Measurements from ENCODE around the gene TDRD10.
A peak's percentile ranks its signal among the peaks of the same experiment; 100 is the strongest.
"Not testable (repeated sequence)": the region's sequence is repeated elsewhere in the genome, so short reads cannot be mapped to it uniquely, and the experiment has no call there.

Gene TDRD10

DNA sequence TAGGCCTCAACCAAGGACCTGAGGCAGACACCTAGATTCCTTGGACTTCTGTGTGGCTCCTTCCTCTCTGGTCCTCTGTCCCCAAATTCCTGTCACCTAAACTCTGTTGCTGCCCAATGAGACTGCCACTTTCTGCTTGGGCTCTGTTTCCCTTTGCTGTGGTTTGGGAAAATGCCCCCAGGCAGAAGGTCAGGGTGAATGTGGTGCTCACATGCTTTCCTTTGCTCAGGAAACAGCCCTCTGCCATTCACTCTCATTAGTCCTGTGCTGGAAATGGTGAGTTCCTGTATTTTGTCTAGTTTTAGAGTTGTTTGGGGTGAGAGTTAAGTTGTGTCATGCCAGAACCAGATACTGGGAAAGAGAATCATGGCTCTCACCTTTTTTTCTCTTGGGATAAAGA lies 22.9 kb downstream of the TDRD10 start:
- TF ChIP-seq, protein P1, sequence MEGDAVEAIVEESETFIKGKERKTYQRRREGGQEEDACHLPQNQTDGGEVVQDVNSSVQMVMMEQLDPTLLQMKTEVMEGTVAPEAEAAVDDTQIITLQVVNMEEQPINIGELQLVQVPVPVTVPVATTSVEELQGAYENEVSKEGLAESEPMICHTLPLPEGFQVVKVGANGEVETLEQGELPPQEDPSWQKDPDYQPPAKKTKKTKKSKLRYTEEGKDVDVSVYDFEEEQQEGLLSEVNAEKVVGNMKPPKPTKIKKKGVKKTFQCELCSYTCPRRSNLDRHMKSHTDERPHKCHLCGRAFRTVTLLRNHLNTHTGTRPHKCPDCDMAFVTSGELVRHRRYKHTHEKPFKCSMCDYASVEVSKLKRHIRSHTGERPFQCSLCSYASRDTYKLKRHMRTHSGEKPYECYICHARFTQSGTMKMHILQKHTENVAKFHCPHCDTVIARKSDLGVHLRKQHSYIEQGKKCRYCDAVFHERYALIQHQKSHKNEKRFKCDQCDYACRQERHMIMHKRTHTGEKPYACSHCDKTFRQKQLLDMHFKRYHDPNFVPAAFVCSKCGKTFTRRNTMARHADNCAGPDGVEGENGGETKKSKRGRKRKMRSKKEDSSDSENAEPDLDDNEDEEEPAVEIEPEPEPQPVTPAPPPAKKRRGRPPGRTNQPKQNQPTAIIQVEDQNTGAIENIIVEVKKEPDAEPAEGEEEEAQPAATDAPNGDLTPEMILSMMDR (IDR thresholded peaks at IDR 0.05; ENCODE audit: control insufficient read depth, insufficient read depth, low read depth, low read length, missing control alignments), result no peak
- H3K4me3 ChIP-seq (ENCODE audit: control insufficient read depth, low read depth, low read length), result no peak overlapping the region
- DNase-seq (ENCODE audit: low read depth), result no peak

DNA sequence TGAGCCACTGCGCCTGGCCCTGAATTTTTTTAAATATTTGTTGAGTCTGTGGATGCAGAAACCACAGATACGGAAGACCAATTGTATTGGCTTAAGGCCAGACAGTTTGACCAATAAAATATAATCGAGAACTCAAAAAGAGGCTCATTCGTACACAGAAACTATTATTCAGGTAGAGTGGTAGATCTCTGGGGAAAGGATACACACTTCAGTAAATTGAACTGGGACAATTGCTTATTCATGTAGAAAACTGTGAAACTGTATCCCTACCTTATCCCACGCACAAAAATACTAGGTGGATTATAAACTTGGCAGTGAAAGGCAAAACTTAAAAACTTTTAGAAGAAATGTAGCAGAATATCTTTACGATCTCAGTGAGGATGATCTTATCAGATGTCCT lies 25.2 kb downstream of the TDRD10 start:
- TF ChIP-seq, protein P1 (IDR thresholded peaks at IDR 0.05; ENCODE audit: control insufficient read depth, insufficient read depth, low read depth, low read length, missing control alignments), result no peak
- DNase-seq (ENCODE audit: low read depth), result no peak
- H3K4me3 ChIP-seq (ENCODE audit: control insufficient read depth, low read depth, low read length), result no peak overlapping the region

DNA sequence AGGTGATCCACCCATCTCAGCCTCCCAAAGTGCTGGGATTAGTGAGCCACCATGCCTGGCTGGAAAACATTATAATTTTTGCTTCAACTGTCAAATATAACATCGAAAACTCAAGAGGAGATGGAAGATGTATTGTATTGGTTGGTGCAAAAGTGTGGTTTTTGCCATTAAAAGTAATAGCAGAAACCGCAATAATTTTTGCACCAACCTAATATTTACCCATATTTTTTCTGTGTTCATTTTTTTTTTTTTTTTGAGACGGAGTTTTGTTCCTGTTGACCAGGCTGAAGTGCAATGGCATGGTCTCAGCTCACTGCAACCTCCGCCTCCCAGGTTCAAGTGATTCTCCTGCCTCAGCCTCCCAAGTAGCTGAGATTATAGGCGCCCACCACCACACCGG lies 27.3 kb downstream of the TDRD10 start:
- H3K4me3 ChIP-seq (ENCODE audit: control insufficient read depth, low read depth, low read length), result no peak overlapping the region
- TF ChIP-seq, protein P1 (IDR thresholded peaks at IDR 0.05; ENCODE audit: control insufficient read depth, insufficient read depth, low read depth, low read length, missing control alignments), result no peak
- DNase-seq (ENCODE audit: low read depth), result no peak

DNA sequence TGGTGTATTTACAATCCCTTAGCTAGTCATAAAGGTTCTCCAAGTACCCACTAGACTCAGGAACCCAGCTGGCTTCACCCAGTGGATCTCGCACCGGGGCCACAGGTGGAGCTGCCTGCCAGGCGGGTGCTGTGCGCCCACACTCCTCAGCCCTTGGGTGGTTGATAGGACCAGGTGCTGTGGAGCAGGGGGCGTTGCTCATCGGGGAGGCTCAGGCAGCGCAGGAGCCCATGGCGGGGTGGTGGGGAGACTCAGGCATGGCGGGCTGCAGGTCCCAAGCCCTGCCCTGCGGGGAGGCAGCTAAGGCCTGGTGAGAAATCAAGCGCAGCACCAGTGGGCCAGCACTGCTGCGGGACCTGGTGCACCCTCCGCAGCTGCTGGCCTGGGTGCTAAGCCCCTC lies 29.9 kb downstream of the TDRD10 start:
- not testable (repeated sequence) for H3K4me3 ChIP-seq (ENCODE audit: control insufficient read depth, low read depth, low read length); DNase-seq (ENCODE audit: low read depth)

DNA sequence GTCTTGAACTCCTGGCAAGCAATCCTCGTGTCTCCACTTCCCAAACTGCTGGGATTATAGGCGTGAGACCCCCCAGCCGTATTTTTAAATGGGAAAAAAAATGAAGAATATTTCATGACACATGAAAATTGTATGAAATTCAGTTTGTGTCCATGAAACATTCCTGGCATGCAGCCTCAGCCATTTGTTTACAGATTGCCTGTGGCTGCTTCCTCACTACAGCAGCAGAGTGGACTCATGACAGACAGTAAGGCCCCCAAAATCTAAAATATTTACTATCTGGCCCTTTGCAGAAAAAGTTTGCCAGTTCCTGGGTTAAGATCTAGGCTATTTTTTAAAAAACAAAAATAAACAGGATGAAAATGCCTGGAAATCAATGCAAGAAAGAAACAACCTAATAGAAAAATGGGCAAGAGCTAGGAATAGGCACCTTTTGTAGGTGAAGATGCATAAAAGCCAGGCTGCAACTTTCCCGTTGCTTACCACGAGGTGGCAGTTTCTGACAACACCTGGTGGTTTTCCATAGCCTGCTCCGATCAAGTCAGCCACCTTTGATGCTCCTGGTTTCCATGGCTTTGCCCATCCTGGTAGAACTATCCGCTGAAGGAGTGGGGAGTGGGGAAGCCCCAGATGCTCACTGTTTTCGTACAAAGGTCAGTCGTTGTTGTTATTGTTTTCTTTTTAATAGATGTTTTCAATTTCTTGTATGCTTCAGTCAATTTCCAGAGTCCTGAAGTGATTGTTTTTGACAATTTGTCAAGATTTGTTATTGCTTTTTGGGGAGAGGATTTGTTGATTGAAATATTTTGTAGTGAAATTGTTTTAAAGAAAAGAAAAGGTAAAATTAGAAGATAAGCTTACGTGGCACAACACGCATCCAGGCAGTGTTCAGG lies 32.2 kb downstream of the TDRD10 start:
- TF ChIP-seq, protein P1 (IDR thresholded peaks at IDR 0.05; ENCODE audit: control insufficient read depth, insufficient read depth, low read depth, low read length, missing control alignments), result peak; percentile 56
- DNase-seq (ENCODE audit: low read depth), result no peak
- no peak overlapping the region for H3K4me3 ChIP-seq (ENCODE audit: control insufficient read depth, low read depth, low read length)

DNA sequence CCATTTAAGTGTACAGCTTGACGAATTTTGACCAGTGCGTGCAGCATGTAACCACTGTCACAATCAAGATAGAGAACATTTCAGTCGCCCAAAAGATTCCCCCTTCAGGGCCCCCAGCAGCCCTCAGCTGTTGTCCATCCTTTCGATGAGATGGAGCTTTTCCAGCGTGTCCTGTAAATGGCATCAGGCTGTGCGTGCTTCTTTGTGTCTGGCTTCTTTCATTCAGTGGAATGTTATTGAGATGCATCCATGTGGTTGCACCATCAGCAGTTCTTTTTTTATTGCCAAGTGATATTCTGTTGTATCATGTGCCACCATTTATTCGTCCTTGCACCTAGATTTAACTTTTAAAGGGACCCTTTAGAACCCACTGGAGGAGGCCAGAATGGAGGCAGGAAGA lies 34.6 kb downstream of the TDRD10 start:
- H3K4me3 ChIP-seq (ENCODE audit: control insufficient read depth, low read depth, low read length), result no peak overlapping the region
- DNase-seq (ENCODE audit: low read depth), result no peak
- TF ChIP-seq, protein P1 (IDR thresholded peaks at IDR 0.05; ENCODE audit: control insufficient read depth, insufficient read depth, low read depth, low read length, missing control alignments), result no peak

Measured in AG09309 (cell line).